Measurements from ENCODE around the gene LIMCH1.
"Not testable (repeated sequence)": the region's sequence is repeated elsewhere in the genome, so short reads cannot be mapped to it uniquely, and the experiment has no call there.

Gene LIMCH1

GRCh38 chr4:41737491-41737890 lies 199.5 kb downstream of the LIMCH1 start:
- not testable (repeated sequence) for DNase-seq

- no peak for DNase-seq
These were observed 203.4 kb downstream of the LIMCH1 start for GRCh38 chr4:41741354-41741753.

- DNase-seq: no peak
These were observed 206.8 kb downstream of the LIMCH1 start for GRCh38 chr4:41744572-41745291.

GRCh38 chr4:41745292-41746024 lies 207.5 kb downstream of the LIMCH1 start:
- DNase-seq: no peak

- no peak for DNase-seq
These were observed 208.1 kb downstream of the LIMCH1 start for GRCh38 chr4:41746025-41746439.

- DNase-seq: no peak
These were observed 208.7 kb downstream of the LIMCH1 start for GRCh38 chr4:41746440-41747229.

GRCh38 chr4:41747230-41748055 lies 209.5 kb downstream of the LIMCH1 start:
- no peak for DNase-seq

GRCh38 chr4:41748074-41748570 lies 210.2 kb downstream of the LIMCH1 start:
- no peak for DNase-seq

- no peak for DNase-seq
These were observed 210.9 kb downstream of the LIMCH1 start, which contains the start of gene PHOX2B for GRCh38 chr4:41748571-41749475. PHOX2B (minus strand) TSS chr4:41748725; CDS start chr4:41748610, 115 bp downstream.

GRCh38 chr4:41749631-41750039 lies 211.7 kb downstream of the LIMCH1 start:
- no peak for DNase-seq

All from AML-193 (cell line).